IPS DF 19.7 (cell line): Measurements from ENCODE around the gene SUDS3.
A peak's percentile ranks its signal among the peaks of the same experiment; 100 is the strongest.
"Not testable (repeated sequence)": the region's sequence is repeated elsewhere in the genome, so short reads cannot be mapped to it uniquely, and the experiment has no call there.

Experiments
- DNase-seq: peaks from one replicate; pipeline ENCODE4 v3.0.0-alpha.2; 2013; ENCODE audit warnings: low read depth, low spot score

The SUDS3 gene

GRCh38 chr12:118397708-118398440, 21.5 kb downstream of the SUDS3 start:
- DNase-seq = no peak

GRCh38 chr12:118398524-118398923, 22.2 kb downstream of the SUDS3 start:
- no peak for DNase-seq

GRCh38 chr12:118398940-118399339, 22.6 kb downstream of the SUDS3 start:
- DNase-seq = no peak

- no peak for DNase-seq
Observed at GRCh38 chr12:118402251-118402650, 25.9 kb downstream of the SUDS3 start.

- peak; percentile 23 for DNase-seq
Observed at GRCh38 chr12:118404876-118405521, 28.6 kb downstream of the SUDS3 start.

- DNase-seq = not testable (repeated sequence)
Observed at GRCh38 chr12:118408241-118408640, 31.9 kb downstream of the SUDS3 start.

- no peak for DNase-seq
Observed at GRCh38 chr12:118409834-118410233, 33.5 kb downstream of the SUDS3 start.

GRCh38 chr12:118417942-118418341, 41.6 kb downstream of the SUDS3 start:
- DNase-seq = no peak

- DNase-seq = no peak
Observed at GRCh38 chr12:118418385-118419057, 42.2 kb downstream of the SUDS3 start.

- DNase-seq = no peak
Observed at GRCh38 chr12:118420673-118421072, 44.3 kb downstream of the SUDS3 start.

- no peak for DNase-seq
Observed at GRCh38 chr12:118424884-118425283, 48.5 kb downstream of the SUDS3 start.

GRCh38 chr12:118425364-118425763, 49.0 kb downstream of the SUDS3 start:
- no peak for DNase-seq

- DNase-seq = no peak
Observed at GRCh38 chr12:118427819-118428218, 51.5 kb downstream of the SUDS3 start.

GRCh38 chr12:118428643-118429042, 52.3 kb downstream of the SUDS3 start:
- no peak for DNase-seq

GRCh38 chr12:118429688-118430383, 53.5 kb downstream of the SUDS3 start:
- no peak for DNase-seq

GRCh38 chr12:118430516-118430915, 54.2 kb downstream of the SUDS3 start:
- DNase-seq = no peak

GRCh38 chr12:118432812-118433545, 56.6 kb downstream of the SUDS3 start:
- no peak for DNase-seq

- DNase-seq = no peak
Observed at GRCh38 chr12:118436002-118436730, 59.8 kb downstream of the SUDS3 start.

GRCh38 chr12:118436986-118437385, 60.6 kb downstream of the SUDS3 start:
- DNase-seq = no peak

- DNase-seq = no peak
Observed at GRCh38 chr12:118439068-118439467, 62.7 kb downstream of the SUDS3 start.

- DNase-seq = no peak
Observed at GRCh38 chr12:118446247-118446646, 69.9 kb downstream of the SUDS3 start.
